Tibial nerve (tissue), 3 donors: ENCODE data around the gene CCDC63.

Source experiments
- POLR2A ChIP-seq, 2 donors: fragments of 450-650 bp; IDR thresholded peaks; one replicate each; pipeline ENCODE4 v1.6.1; 2017; ENCODE audit warnings: antibody characterized with exemption in 2 of 2, mild to moderate bottlenecking in 2 of 2, moderate library complexity in 2 of 2
- TF ChIP-seq, protein P1 (sequence below), 5 experiments: fragments of 200-600 bp in 3 of 5; fragments of 450-650 bp in 2 of 5; sonication (generic) in 3 of 5; IDR thresholded peaks; one replicate each; pipeline ENCODE4 v1.5.1; 2016 to 2019; ENCODE audit warnings: antibody characterized with exemption in 5 of 5, mild to moderate bottlenecking in 3 of 5, moderate library complexity in 2 of 5

DNA sequence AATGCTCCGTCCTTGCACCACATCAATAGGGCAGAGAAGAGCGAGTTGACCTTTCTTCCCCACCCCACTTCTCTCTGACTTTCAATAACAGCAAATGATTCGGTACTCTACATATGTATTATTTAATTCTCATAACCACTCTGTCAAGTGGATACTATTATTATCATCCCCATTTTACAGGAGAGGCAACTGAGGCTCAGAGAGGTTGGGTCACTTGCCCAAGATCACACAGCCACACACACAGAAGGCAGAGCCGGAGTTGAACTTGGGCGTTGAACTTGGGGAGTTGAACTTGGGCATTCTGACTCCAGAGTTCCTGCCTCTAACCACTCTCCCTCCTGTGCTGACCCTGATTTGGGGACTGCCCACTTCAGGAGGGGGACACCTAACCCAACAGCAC is 72.9 kb downstream of the CCDC63 start:
- TF ChIP-seq POLR2A (IDR thresholded peaks at IDR 0.05) = no peak
- TF ChIP-seq, protein P1, sequence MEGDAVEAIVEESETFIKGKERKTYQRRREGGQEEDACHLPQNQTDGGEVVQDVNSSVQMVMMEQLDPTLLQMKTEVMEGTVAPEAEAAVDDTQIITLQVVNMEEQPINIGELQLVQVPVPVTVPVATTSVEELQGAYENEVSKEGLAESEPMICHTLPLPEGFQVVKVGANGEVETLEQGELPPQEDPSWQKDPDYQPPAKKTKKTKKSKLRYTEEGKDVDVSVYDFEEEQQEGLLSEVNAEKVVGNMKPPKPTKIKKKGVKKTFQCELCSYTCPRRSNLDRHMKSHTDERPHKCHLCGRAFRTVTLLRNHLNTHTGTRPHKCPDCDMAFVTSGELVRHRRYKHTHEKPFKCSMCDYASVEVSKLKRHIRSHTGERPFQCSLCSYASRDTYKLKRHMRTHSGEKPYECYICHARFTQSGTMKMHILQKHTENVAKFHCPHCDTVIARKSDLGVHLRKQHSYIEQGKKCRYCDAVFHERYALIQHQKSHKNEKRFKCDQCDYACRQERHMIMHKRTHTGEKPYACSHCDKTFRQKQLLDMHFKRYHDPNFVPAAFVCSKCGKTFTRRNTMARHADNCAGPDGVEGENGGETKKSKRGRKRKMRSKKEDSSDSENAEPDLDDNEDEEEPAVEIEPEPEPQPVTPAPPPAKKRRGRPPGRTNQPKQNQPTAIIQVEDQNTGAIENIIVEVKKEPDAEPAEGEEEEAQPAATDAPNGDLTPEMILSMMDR (IDR thresholded peaks at IDR 0.05) = no peak
